Body of pancreas (tissue), 4 donors: ENCODE measurements around the gene IFT74. TPM values are rescaled to one million over a fixed set of nuclear protein-coding genes. Genes with fewer than 3 reads are reported as not detected.
"Not testable (repeated sequence)": the region's sequence is repeated elsewhere in the genome, so short reads cannot be mapped to it uniquely, and the experiment has no call there.

ENCODE experiments used
- ATAC-seq: fragments of 150-250 bp; one replicate; pipeline ENCODE4 v1.9.1; 2016
- DNase-seq, 4 donors: peaks; one replicate each; pipeline ENCODE4 v3.0.0-alpha.2; 2019
- H3K27ac ChIP-seq, 4 donors: fragments of 200-600 bp; sonication (generic); 1 replicate in 3 of 4; 2 replicates in 1 of 4; pipeline versions ENCODE4 v1.5.1 to v1.6.1; 2016 to 2019; ENCODE audit warnings: mild to moderate bottlenecking in 1 of 4, mixed read lengths in 1 of 4, moderate library complexity in 1 of 4
- H3K27me3 ChIP-seq, 2 donors: fragments of 200-600 bp; sonication (generic); one replicate each; pipeline ENCODE4 v1.6.0; 2016; ENCODE audit warnings: mild to moderate bottlenecking in 1 of 2
- H3K36me3 ChIP-seq, 2 donors: fragments of 200-600 bp; sonication (generic); replicated peaks in 1 of 2; 2 replicates each; pipeline ENCODE4 v1.5.1; 2016; ENCODE audit warnings: low read depth in 2 of 2; ENCODE audit not compliant: insufficient read depth in 1 of 2
- H3K4me1 ChIP-seq: fragments of 200-600 bp; sonication (generic); one replicate; pipeline ENCODE4 v1.6.0; 2016
- H3K4me3 ChIP-seq, 2 donors: fragments of 200-600 bp; sonication (generic); 1 replicate in 1 of 2; 2 replicates in 1 of 2; pipeline ENCODE4 v1.5.1; 2016 to 2019
- H3K9me3 ChIP-seq, 3 donors: fragments of 200-600 bp; sonication (generic); 1 replicate in 2 of 3; 2 replicates in 1 of 3; pipeline ENCODE4 v1.5.1; 2016
- POLR2A ChIP-seq, 3 donors: fragments of 450-650 bp; IDR thresholded peaks; one replicate each; pipeline ENCODE4 v1.6.1; 2016; ENCODE audit warnings: antibody characterized with exemption in 3 of 3, mild to moderate bottlenecking in 2 of 3
- WGBS, 2 donors: methylation state at CpG; one replicate each; pipeline ENCODE4 v1.1.5; 2017; 5-methylcytosine and 5-hydroxymethylcytosine counted together
- intact Hi-C: fragments of 100-400 bp; cut with DNase I; formaldehyde crosslinking; loops from one replicate; pipeline ENCODE4 v1.15.1; 2023
- total RNA-seq, 2 donors: library from RNA; depleted of rRNA; stranded (reverse); fragments of >200 nt; gene quantifications; one replicate each; pipeline ENCODE4 v1.1.0, GENCODE V29; 2016
- TF ChIP-seq, protein P1 (sequence below), 7 experiments: fragments of 450-650 bp in 4 of 7; fragments of 200-600 bp in 3 of 7; sonication (generic) in 3 of 7; IDR thresholded peaks; one replicate each; pipeline ENCODE4 v1.5.1; 2016 to 2019; ENCODE audit warnings: antibody characterized with exemption in 7 of 7

Gene IFT74
- total RNA-seq, 2 donors from 2014 or later = 7.3 to 9.1 TPM

GRCh38 chr9:27086818-27087680 is 130.8 kb downstream of the IFT74 start:
- no peak for ATAC-seq
- H3K27me3 ChIP-seq = no peaks in the 10 kb centered on the region
- TF ChIP-seq, protein P1, sequence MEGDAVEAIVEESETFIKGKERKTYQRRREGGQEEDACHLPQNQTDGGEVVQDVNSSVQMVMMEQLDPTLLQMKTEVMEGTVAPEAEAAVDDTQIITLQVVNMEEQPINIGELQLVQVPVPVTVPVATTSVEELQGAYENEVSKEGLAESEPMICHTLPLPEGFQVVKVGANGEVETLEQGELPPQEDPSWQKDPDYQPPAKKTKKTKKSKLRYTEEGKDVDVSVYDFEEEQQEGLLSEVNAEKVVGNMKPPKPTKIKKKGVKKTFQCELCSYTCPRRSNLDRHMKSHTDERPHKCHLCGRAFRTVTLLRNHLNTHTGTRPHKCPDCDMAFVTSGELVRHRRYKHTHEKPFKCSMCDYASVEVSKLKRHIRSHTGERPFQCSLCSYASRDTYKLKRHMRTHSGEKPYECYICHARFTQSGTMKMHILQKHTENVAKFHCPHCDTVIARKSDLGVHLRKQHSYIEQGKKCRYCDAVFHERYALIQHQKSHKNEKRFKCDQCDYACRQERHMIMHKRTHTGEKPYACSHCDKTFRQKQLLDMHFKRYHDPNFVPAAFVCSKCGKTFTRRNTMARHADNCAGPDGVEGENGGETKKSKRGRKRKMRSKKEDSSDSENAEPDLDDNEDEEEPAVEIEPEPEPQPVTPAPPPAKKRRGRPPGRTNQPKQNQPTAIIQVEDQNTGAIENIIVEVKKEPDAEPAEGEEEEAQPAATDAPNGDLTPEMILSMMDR (IDR thresholded peaks at IDR 0.05) = no peak
- no peak for TF ChIP-seq POLR2A (IDR thresholded peaks at IDR 0.05)
- no peak for DNase-seq
- no peaks in the 10 kb centered on the region for H3K36me3 ChIP-seq
- no peak overlapping the region for H3K27ac ChIP-seq
- intact Hi-C loops = no loop called here
- H3K4me3 ChIP-seq = no peak overlapping the region
- H3K9me3 ChIP-seq = no peaks in the 10 kb centered on the region
- no peaks in the 10 kb centered on the region for H3K4me1 ChIP-seq
- 63 to 68% methylated on average over 11 of the region's 11 CpGs for WGBS, 2 donors

DNA sequence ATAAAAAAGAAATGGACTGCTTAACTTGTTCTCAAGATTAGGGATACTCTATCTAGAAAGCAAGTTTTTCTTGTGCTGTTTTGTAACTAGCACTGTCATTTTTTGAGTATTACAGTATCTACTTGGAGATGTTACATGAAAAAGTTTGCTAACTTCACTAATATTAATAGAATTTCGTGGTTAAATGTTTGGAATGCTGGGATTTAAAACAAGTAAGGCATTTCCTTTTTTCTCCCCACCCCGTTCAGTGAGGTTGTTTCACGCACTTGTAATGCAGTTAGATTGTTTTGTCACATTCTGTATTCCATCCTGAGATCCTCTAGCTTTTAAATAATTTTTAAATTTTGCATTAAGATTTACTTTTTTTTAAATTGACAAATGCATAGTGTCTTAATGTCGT is 132.8 kb downstream of the IFT74 start:
- WGBS, 2 donors = 57 to 62% methylated on average over 4 of the region's 4 CpGs
- H3K9me3 ChIP-seq = no peaks in the 10 kb centered on the region
- no peak overlapping the region for H3K27ac ChIP-seq
- H3K36me3 ChIP-seq = no peaks in the 10 kb centered on the region
- no peaks in the 10 kb centered on the region for H3K4me1 ChIP-seq
- H3K27me3 ChIP-seq = no peaks in the 10 kb centered on the region
- intact Hi-C loops = no loop called here
- ATAC-seq = no peak
- H3K4me3 ChIP-seq = no peak overlapping the region
- DNase-seq = no peak
- TF ChIP-seq, protein P1 (IDR thresholded peaks at IDR 0.05) = no peak
- TF ChIP-seq POLR2A (IDR thresholded peaks at IDR 0.05) = no peak

DNA sequence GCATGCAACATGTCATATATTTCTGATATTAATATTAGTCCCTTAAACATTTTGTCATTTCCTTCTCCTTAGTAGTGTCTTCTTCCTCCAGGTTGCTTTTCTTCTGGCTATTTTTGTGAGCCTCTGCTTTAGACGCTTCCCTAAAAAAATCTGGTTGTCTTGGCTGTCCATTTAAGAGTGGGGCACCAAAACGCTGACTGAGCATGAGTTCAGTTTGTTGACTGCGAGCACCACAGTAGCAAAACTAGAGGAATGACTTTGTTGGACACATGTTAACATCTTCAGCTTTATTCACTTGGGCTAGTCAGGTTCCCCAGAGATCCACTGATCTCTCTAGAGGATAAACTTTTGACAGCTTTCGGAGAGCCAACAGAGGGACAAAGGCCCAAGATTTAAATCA is 133.5 kb downstream of the IFT74 start:
- no peak for DNase-seq
- H3K36me3 ChIP-seq = no peaks in the 10 kb centered on the region
- H3K4me3 ChIP-seq = no peak overlapping the region
- intact Hi-C loops = no loop called here
- H3K9me3 ChIP-seq = no peaks in the 10 kb centered on the region
- 78 to 83% methylated on average over 4 of the region's 4 CpGs for WGBS, 2 donors
- ATAC-seq = no peak
- H3K27ac ChIP-seq = no peak overlapping the region
- no peaks in the 10 kb centered on the region for H3K4me1 ChIP-seq
- TF ChIP-seq POLR2A (IDR thresholded peaks at IDR 0.05) = no peak
- TF ChIP-seq, protein P1 (IDR thresholded peaks at IDR 0.05) = no peak
- no peaks in the 10 kb centered on the region for H3K27me3 ChIP-seq

GRCh38 chr9:27090231-27090630 is 134.0 kb downstream of the IFT74 start:
- no peak for DNase-seq
- TF ChIP-seq, protein P1 (IDR thresholded peaks at IDR 0.05) = no peak
- no peak for TF ChIP-seq POLR2A (IDR thresholded peaks at IDR 0.05)
- Histone ChIP-seq H3K4me3 (no peak overlapping the region), H3K9me3 (no peaks in the 10 kb centered on the region), H3K36me3 (no peaks in the 10 kb centered on the region), H3K27me3 (no peaks in the 10 kb centered on the region), H3K4me1 (no peaks in the 10 kb centered on the region), H3K27ac (no peak overlapping the region)
- no peak for ATAC-seq
- intact Hi-C loops = no loop called here

GRCh38 chr9:27090711-27091110 is 134.5 kb downstream of the IFT74 start:
- TF ChIP-seq, protein P1 (IDR thresholded peaks at IDR 0.05) = no peak
- TF ChIP-seq POLR2A (IDR thresholded peaks at IDR 0.05) = no peak

GRCh38 chr9:27092496-27092895 is 136.3 kb downstream of the IFT74 start:
- H3K27me3 ChIP-seq, H3K9me3 ChIP-seq, H3K4me1 ChIP-seq, H3K27ac ChIP-seq, intact Hi-C loops, H3K4me3 ChIP-seq, DNase-seq, ATAC-seq, H3K36me3 ChIP-seq: not testable (repeated sequence)
- 92 to 96% methylated on average over 20 to 26 of the region's 27 CpGs for WGBS, 2 donors

More at GRCh38 chr9:27090711-27091110, 134.5 kb downstream of the IFT74 start:
- Histone ChIP-seq H3K27me3 (no peaks in the 10 kb centered on the region), H3K27ac (no peak overlapping the region), H3K9me3 (no peaks in the 10 kb centered on the region), H3K4me1 (no peaks in the 10 kb centered on the region), H3K36me3 (no peaks in the 10 kb centered on the region), H3K4me3 (no peak overlapping the region)
- DNase-seq (no peak), ATAC-seq (no peak)
- intact Hi-C loops = no loop called here
- 92 to 93% methylated on average over 1 of the region's 1 CpG for WGBS, 2 donors

DNA sequence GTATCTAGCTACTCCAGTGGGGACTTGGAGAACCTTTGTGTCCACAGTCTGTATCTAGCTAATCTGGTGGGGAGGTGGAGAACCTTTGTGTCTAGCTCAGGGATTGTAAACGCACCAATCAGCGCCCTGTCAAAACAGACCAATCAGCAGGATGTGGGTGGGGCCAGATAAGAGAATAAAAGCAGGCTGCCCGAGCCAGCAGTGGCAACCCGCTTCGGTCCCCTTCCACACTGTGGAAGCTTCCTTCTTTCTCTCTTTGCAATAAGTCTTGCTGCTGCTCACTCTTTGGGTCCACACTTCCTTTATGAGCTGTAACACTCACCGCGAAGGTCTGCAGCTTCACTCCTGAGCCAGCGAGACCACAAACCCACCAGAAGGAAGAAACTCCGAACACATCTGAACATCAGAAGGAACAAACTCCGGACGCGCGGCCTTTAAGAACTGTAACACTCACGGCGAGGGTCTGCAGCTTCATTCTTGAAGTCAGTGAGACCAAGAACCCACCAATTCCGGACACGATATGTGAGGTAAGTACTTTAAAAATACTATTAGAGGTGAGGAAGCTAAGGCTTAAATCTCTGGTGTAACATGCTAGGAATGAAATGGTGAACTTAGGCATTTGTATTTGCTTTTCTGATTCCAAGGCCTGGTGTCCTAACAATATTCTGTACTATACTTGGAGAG is 137.3 kb downstream of the IFT74 start:
- not testable (repeated sequence) for ATAC-seq, H3K36me3 ChIP-seq
- WGBS, 2 donors = 70 to 94% methylated on average over 13 to 17 of the region's 17 CpGs

More for the DNA sequence above, 137.3 kb downstream of the IFT74 start:
- DNase-seq, intact Hi-C loops, H3K27me3 ChIP-seq, H3K4me3 ChIP-seq, H3K4me1 ChIP-seq, H3K9me3 ChIP-seq, H3K27ac ChIP-seq: not testable (repeated sequence)
